ENCODE measurements around the gene OBSCN.

Gene OBSCN

DNA sequence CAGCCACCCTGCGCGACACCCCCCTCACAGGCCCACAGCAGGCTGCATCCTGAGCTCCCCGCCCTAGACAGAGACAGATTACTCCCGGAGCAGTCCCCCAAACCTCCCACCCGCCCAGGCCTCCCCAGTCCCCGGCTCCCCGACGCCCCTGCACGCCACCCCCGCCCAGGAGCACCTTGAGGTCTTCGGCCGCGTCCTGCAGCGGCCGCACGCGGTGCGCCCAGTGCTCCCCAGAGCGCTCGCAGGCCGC, 198.1 kb downstream of the OBSCN start:
- Histone ChIP-seq H3K4me3 (ENCODE audit: low read depth, low read length) (peak overlapping the region; percentile 86), H3K36me3 (peaks cover 27% of the 10 kb centered on the region), H3K27me3 (no peaks in the 10 kb centered on the region), H3K9me3 (no peaks in the 10 kb centered on the region), H3K4me1 (peaks cover 2% of the 10 kb centered on the region)
- DNase-seq: no peak
- TF ChIP-seq, protein P1, sequence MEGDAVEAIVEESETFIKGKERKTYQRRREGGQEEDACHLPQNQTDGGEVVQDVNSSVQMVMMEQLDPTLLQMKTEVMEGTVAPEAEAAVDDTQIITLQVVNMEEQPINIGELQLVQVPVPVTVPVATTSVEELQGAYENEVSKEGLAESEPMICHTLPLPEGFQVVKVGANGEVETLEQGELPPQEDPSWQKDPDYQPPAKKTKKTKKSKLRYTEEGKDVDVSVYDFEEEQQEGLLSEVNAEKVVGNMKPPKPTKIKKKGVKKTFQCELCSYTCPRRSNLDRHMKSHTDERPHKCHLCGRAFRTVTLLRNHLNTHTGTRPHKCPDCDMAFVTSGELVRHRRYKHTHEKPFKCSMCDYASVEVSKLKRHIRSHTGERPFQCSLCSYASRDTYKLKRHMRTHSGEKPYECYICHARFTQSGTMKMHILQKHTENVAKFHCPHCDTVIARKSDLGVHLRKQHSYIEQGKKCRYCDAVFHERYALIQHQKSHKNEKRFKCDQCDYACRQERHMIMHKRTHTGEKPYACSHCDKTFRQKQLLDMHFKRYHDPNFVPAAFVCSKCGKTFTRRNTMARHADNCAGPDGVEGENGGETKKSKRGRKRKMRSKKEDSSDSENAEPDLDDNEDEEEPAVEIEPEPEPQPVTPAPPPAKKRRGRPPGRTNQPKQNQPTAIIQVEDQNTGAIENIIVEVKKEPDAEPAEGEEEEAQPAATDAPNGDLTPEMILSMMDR (IDR thresholded peaks at IDR 0.05; ENCODE audit: low read depth, low read length): no peak

DNA sequence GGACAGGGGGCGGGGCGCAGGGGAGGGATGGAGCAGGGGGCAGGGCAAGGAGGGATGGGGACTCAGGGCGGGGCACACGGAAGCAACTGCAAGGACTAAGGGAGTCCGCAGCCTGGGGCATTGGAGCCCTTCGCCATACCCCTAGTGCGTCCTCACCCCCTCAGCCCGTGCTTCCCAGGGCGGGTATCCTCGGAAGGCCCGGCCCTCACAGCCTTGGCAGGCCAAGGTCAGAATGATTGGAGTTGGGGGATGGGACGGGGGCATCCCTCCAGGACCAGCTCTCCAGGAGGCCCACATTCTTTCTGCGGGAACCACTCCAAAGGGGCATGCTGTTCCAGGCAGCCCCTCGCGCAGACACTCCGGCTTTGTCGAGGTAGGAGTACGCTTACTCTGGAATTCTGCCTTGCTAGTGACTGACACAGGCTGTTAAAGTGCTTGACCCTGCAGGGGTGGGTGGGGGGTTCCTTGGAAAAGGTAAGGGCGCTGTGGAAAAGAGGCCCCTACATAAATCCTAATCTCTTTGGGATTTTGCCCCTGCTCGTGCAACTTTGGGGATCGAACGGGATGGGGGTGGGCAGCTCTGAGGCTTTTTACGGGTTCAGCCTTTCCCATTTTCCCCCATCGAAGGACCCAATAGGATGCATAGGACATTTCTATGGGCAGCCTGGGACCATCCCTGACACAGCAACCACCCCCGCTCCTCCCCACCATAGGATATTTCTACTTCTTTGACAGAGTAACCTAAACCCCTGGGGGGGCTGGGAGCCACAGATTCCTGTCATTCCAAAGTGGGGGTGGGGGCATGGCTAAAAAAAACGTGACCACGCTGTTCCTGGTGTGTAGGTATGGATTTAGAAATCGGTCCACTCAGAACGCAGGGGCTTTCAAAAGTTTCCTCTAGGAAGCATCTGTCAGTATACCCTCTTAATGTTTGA, 199.5 kb downstream of the OBSCN start:
- Histone ChIP-seq H3K9me3 (no peaks in the 10 kb centered on the region), H3K27me3 (no peaks in the 10 kb centered on the region), H3K4me1 (peaks cover 2% of the 10 kb centered on the region), H3K4me3 (ENCODE audit: low read depth, low read length) (peak overlapping the region; percentile 69), H3K36me3 (peaks cover 20% of the 10 kb centered on the region)
- TF ChIP-seq, protein P1 (IDR thresholded peaks at IDR 0.05; ENCODE audit: low read depth, low read length): no peak
- DNase-seq: no peak

DNA sequence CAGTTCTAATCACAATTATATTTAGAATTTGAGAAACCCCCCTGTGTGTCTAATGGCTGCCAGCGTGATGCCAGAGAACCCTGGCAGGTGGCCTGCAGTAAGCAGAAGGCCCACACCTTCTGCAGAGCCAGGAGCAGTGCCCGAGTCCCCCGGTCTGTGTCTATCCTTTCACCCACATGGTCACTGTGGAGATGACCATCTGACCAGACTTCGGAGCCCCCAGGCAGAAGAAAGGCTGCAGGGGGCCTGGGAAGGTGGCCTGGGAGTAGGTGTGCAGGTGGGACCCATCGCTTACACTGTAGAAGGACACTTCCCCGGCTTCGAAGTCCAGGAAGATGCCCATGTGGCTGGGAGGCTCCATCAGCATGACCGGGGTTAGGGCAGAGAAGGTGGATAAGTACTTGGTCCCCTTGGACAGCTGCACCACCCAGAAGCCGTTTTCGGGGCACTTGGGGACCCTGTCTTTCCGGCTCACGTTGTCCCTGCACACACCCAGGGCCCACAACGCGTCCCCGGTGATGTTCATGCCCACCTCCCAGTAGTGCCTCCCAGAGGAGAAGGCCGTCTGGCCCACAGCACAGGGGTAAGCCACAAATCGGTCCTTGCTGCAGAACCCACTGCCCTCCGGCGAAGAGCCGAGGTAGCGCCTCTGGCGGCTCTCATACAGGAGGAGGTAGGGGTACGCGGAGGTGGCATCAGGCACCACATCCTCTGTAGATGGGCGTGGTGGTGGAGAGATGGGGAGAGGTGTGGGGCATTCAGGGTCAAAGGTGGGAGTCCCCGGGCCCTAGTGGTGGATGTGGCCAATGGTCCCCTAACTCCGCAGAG, 200.4 kb downstream of the OBSCN start:
- DNase-seq: no peak
- Histone ChIP-seq H3K4me3 (ENCODE audit: low read depth, low read length) (no peak overlapping the region; the same call in 1 of the 2 replicates), H3K4me1 (peaks cover 2% of the 10 kb centered on the region), H3K9me3 (no peaks in the 10 kb centered on the region), H3K36me3 (peaks cover 15% of the 10 kb centered on the region), H3K27me3 (no peaks in the 10 kb centered on the region)
- TF ChIP-seq, protein P1 (IDR thresholded peaks at IDR 0.05; ENCODE audit: low read depth, low read length): no peak

GRCh38 chr1:228408869-228409805, 201.3 kb downstream of the OBSCN start:
- H3K4me3 ChIP-seq (ENCODE audit: low read depth, low read length): no peak overlapping the region
- no peak for DNase-seq
- TF ChIP-seq, protein P1 (IDR thresholded peaks at IDR 0.05; ENCODE audit: low read depth, low read length): no peak
- H3K4me1 ChIP-seq: peaks cover 2% of the 10 kb centered on the region
- peaks cover 6% of the 10 kb centered on the region for H3K36me3 ChIP-seq
- H3K9me3 ChIP-seq: no peaks in the 10 kb centered on the region
- no peaks in the 10 kb centered on the region for H3K27me3 ChIP-seq

DNA sequence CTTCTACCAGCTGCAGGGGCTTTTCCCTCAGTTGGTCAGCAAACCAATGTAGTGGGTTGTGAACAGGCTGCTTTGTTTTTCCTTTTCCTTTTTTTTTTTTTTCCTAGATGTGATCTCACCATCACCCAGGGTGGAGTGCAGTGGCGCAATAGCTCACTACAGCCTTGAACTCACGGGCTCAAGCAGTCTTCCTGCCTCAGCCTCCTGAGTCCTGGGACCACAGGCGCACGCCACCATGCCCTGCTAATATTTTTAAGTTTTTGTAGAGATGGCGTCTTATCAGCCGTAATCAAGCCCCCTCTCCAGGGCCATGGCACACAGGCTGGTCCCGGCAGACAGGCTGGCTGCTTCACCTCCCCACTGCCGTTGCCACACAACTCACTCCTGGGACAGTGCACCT, 202.2 kb downstream of the OBSCN start:
- Histone ChIP-seq H3K9me3 (no peaks in the 10 kb centered on the region), H3K27me3 (no peaks in the 10 kb centered on the region), H3K36me3 (peaks cover 5% of the 10 kb centered on the region), H3K4me1 (no peaks in the 10 kb centered on the region; the same call in none of the 2 replicates), H3K4me3 (ENCODE audit: low read depth, low read length) (no peak overlapping the region)
- no peak for DNase-seq
- TF ChIP-seq, protein P1 (IDR thresholded peaks at IDR 0.05; ENCODE audit: low read depth, low read length): no peak
